ENCODE measurements around the gene GCK.

The GCK gene

GRCh38 chr7:44153948-44154335, 35.3 kb downstream of the GCK start:
- DNase-seq = no peak

GRCh38 chr7:44152971-44153947, 36.0 kb downstream of the GCK start:
- no peak for DNase-seq

- DNase-seq = no peak
Measured at GRCh38 chr7:44151956-44152355, 37.3 kb downstream of the GCK start.

GRCh38 chr7:44150966-44151941, 38.0 kb downstream of the GCK start:
- DNase-seq = peak in 1 of 2 experiments; percentile 58

GRCh38 chr7:44150466-44150832, 38.8 kb downstream of the GCK start:
- no peak for DNase-seq

- DNase-seq = no peak
Measured at GRCh38 chr7:44149571-44150465, 39.4 kb downstream of the GCK start.

GRCh38 chr7:44148961-44149536, 40.2 kb downstream of the GCK start:
- no peak for DNase-seq

GRCh38 chr7:44148166-44148565, 41.1 kb downstream of the GCK start:
- no peak for DNase-seq

GRCh38 chr7:44147026-44147991, 41.9 kb downstream of the GCK start:
- no peak for DNase-seq

GRCh38 chr7:44145969-44146911, 43.0 kb downstream of the GCK start:
- no peak for DNase-seq

- DNase-seq = no peak
Measured at GRCh38 chr7:44145479-44145968, 43.7 kb downstream of the GCK start.

GRCh38 chr7:44144968-44145478, 44.2 kb downstream of the GCK start:
- no peak for DNase-seq

GRCh38 chr7:44144426-44144967, 44.7 kb downstream of the GCK start:
- DNase-seq = no peak

GRCh38 chr7:44143646-44144250, 45.5 kb downstream of the GCK start:
- no peak for DNase-seq

GRCh38 chr7:44142028-44142427, 47.2 kb downstream of the GCK start:
- no peak for DNase-seq

GRCh38 chr7:44141221-44141850, 47.9 kb downstream of the GCK start, which contains the start of gene MYL7:
TSS of gene MYL7 (minus strand) at chr7:44141332. CDS start at chr7:44141305, 27 bp downstream.
- DNase-seq = no peak

- no peak for DNase-seq
Measured at GRCh38 chr7:44140341-44140740, 48.9 kb downstream of the GCK start.
